K562 (cell line): Measurements from ENCODE around the gene SQOR. TPM values are rescaled to one million over a fixed set of nuclear protein-coding genes. Genes with fewer than 3 reads are reported as not detected.
A peak's percentile ranks its signal among the peaks of the same experiment; 100 is the strongest.

Experiments used
- TFE3 ChIP-seq: fragments of 450-650 bp; formaldehyde crosslinking; IDR thresholded peaks from 2 replicates; pipeline ENCODE4 v1.4.0; 2020; ENCODE audit warnings: mild to moderate bottlenecking, mixed read lengths
- TOE1 ChIP-seq, 2 experiments: fragments of 450-650 bp in 1 of 2; sonication (generic) in 1 of 2; formaldehyde crosslinking in 1 of 2; IDR thresholded peaks; 2 replicates each; pipeline versions ENCODE4 v1.7.1 to v1.8.0; 2016 to 2022; ENCODE audit warnings: borderline replicate concordance in 2 of 2, mild to moderate bottlenecking in 2 of 2, antibody characterized with exemption in 1 of 2, inconsistent platforms in 1 of 2, low read depth in 1 of 2, missing genetic modification reagents in 1 of 2, moderate library complexity in 1 of 2
- polyA plus RNA-seq, 8 experiments: library from polyadenylated mRNA; depleted of rRNA in 4 of 8; stranded (reverse) in 5 of 8; unstranded in 3 of 8; fragments of >200 nt; fragmentation: Nextera tagmentation in 2 of 8; fragmentation: Illumina TruSeq in 1 of 8; extraction: Ambion mirVana in 2 of 8; extraction: Trizol in 1 of 8; gene quantifications; 2 replicates each; pipeline versions ENCODE4 v1.2.1 to v1.2.3, GENCODE V29; 2011 to 2014; ENCODE audit warnings: inconsistent platforms in 1 of 8, missing spikeins in 1 of 8
- total RNA-seq, 7 experiments: library from RNA; depleted of rRNA in 6 of 7; stranded (reverse); fragments of >200 nt in 6 of 7; fragmentation: Illumina TruSeq in 2 of 7; extraction: Trizol in 2 of 7; gene quantifications; 2 replicates each; pipeline versions ENCODE4 v1.2.1 to v1.2.3, GENCODE V29; 2011 to 2021; ENCODE audit warnings: low replicate concordance in 1 of 7
- TF ChIP-seq, protein P1 (sequence below), 2 experiments: IDR thresholded peaks; 2 replicates each; pipeline ENCODE4 v1.6.1; 2012; ENCODE audit warnings: improper control_type of control experiment in 2 of 2, low read depth in 2 of 2, low read length in 2 of 2, borderline replicate concordance in 1 of 2

The SQOR gene
- total and polyA plus RNA-seq, 9 of the 15 experiments (the other 6 are each of a cell fraction or from before 2014, with no cell fraction given): 0.32 to 1.6 (median 1.1) TPM

- TF ChIP-seq, protein P1, sequence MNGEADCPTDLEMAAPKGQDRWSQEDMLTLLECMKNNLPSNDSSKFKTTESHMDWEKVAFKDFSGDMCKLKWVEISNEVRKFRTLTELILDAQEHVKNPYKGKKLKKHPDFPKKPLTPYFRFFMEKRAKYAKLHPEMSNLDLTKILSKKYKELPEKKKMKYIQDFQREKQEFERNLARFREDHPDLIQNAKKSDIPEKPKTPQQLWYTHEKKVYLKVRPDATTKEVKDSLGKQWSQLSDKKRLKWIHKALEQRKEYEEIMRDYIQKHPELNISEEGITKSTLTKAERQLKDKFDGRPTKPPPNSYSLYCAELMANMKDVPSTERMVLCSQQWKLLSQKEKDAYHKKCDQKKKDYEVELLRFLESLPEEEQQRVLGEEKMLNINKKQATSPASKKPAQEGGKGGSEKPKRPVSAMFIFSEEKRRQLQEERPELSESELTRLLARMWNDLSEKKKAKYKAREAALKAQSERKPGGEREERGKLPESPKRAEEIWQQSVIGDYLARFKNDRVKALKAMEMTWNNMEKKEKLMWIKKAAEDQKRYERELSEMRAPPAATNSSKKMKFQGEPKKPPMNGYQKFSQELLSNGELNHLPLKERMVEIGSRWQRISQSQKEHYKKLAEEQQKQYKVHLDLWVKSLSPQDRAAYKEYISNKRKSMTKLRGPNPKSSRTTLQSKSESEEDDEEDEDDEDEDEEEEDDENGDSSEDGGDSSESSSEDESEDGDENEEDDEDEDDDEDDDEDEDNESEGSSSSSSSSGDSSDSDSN (IDR thresholded peaks at IDR 0.05; ENCODE audit: borderline replicate concordance in 1 of 2, low read depth in 2 of 2, low read length in 2 of 2): no peak
- peak; percentile 92 for TF ChIP-seq TFE3 (CRISPR knock-in tag)
- TF ChIP-seq TOE1 (IDR thresholded peaks at IDR 0.05; ENCODE audit: borderline replicate concordance): peak; percentile 85; the same call in 1 of the 2 replicates
- TF ChIP-seq TOE1 (CRISPR knock-in tag; IDR thresholded peaks at IDR 0.05; ENCODE audit: borderline replicate concordance, low read depth): no peak
These were observed 71.0 kb downstream of the SQOR start (continued) for GRCh38 chr15:45705510-45706473.
